ENCODE data around the gene RPS6KA1. TPM values are rescaled to one million over a fixed set of nuclear protein-coding genes. Genes with fewer than 3 reads are reported as not detected.

Gene RPS6KA1
- total and polyA plus RNA-seq, 7 donors = 0.88 to 3.0 (median 2.5) TPM

DNA sequence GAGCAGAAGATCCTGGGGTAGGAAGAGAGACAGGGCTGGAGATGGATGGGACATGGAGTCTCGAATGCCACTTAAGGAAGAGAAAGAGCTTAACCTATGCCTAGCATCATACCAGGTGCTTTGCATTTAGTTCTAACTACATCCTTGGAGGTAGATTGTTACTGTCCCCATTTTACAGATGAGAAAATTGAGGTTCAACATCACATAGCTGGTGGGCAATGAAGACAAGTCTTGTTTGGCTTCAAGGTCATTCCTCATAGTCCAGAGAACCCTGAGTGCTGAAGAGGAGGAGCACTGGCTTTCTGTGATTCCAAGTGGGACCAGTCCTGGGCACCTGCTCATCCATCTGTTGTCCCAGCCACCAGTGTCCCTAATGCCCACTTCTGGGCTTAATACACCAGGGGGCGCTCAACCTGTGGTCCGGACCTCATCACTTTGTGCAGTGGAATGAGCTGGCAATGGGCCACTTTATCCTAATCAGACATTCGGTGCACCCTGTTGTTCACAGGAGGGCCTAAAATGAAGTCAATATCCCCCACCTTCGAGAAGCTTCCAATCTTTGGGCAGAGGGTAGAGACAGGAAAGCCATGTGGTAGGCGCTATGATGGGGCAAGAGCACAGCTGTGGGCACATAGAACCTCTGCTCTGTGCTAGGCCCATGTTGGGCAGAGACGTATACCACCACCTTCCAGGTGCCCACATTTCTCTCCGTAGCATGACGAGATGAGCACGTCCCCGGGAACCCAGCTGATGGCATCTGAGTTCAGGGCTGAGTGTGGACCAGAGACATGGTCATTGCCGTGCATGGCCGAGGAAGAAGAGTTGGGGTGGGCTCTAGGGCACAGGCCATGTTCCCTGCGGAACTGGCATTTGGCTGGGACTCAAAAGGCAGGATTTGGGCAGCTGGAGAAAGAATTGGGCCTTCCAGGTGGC, 9.2 kb downstream of the RPS6KA1 start:
- H3K9me3 ChIP-seq = no peaks in the 10 kb centered on the region
- TF ChIP-seq, protein P1, sequence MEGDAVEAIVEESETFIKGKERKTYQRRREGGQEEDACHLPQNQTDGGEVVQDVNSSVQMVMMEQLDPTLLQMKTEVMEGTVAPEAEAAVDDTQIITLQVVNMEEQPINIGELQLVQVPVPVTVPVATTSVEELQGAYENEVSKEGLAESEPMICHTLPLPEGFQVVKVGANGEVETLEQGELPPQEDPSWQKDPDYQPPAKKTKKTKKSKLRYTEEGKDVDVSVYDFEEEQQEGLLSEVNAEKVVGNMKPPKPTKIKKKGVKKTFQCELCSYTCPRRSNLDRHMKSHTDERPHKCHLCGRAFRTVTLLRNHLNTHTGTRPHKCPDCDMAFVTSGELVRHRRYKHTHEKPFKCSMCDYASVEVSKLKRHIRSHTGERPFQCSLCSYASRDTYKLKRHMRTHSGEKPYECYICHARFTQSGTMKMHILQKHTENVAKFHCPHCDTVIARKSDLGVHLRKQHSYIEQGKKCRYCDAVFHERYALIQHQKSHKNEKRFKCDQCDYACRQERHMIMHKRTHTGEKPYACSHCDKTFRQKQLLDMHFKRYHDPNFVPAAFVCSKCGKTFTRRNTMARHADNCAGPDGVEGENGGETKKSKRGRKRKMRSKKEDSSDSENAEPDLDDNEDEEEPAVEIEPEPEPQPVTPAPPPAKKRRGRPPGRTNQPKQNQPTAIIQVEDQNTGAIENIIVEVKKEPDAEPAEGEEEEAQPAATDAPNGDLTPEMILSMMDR (IDR thresholded peaks at IDR 0.05) = peak; percentile 9
- 72 to 75% (median 73%) methylated on average over 14 of the region's 14 CpGs for WGBS, 3 donors
- H3K27ac ChIP-seq = no peak overlapping the region
- intact Hi-C loops (cut with DNase I) = no loop called here
- ATAC-seq = no peak
- no peak for DNase-seq
- no peaks in the 10 kb centered on the region for H3K27me3 ChIP-seq (ENCODE audit: insufficient read depth in 3 of 3, low read length in 2 of 3)
- H3K4me1 ChIP-seq = no peaks in the 10 kb centered on the region
- no peaks in the 10 kb centered on the region for H3K36me3 ChIP-seq (ENCODE audit: insufficient read depth in 1 of 2, low read depth in 1 of 2)
- no peak overlapping the region for H3K4me3 ChIP-seq

DNA sequence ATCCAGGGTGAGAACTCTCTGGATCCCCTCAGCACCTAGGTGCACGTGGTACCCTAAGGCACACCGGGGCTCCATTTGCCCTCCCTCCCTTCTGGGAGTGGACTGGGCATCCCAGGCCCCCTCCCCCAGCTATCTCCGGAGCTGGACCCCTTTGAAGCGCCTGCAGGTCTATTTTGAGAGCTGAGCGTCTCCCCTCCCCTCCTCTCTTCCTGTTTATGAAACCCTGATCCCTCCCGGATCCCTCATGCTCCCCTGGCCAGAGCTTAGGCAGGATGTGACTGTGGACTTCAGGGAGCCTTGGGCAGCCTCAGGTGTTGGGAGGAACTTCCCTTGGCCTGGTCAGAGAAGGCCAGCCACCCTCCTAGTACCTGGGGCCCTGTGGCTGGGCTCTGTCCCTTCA, 10.2 kb downstream of the RPS6KA1 start:
- H3K27ac ChIP-seq = no peak overlapping the region

DNA sequence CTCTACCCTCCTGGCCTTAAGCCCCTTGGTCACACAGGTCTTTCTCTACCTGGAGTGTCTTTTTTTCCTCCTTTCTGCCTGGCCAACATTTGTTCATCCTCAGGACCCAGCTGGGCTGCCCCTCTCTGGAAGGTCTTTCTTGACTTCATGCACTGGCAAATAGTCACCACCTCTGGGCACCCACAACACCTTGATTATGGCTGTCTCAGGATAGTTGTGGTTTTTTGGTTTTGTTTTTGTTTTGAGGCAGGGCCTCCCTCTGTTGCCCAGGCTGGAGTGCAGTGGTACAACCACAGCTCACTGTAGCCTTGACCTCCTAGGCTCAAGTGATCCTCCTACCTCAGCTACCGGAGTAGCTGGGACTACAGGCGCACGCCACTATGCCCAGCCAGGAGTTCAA, 10.8 kb downstream of the RPS6KA1 start:
- Histone ChIP-seq H3K4me1 (no peaks in the 10 kb centered on the region), H3K36me3 (ENCODE audit: insufficient read depth in 1 of 2, low read depth in 1 of 2) (no peaks in the 10 kb centered on the region), H3K9me3 (no peaks in the 10 kb centered on the region), H3K27ac (no peak overlapping the region), H3K27me3 (ENCODE audit: insufficient read depth in 3 of 3, low read length in 2 of 3) (no peaks in the 10 kb centered on the region), H3K4me3 (no peak overlapping the region)
- TF ChIP-seq, protein P1 (IDR thresholded peaks at IDR 0.05) = no peak
- WGBS, 3 donors = 98 to 100% (median 99%) methylated on average over 3 of the region's 3 CpGs
- DNase-seq = no peak
- ATAC-seq = no peak
- intact Hi-C loops (cut with DNase I) = no loop called here

More for the DNA sequence above, 10.2 kb downstream of the RPS6KA1 start:
- DNase-seq (no peak), ATAC-seq (no peak)
- Histone ChIP-seq H3K27me3 (ENCODE audit: insufficient read depth in 3 of 3, low read length in 2 of 3) (no peaks in the 10 kb centered on the region), H3K4me1 (no peaks in the 10 kb centered on the region), H3K9me3 (no peaks in the 10 kb centered on the region), H3K36me3 (ENCODE audit: insufficient read depth in 1 of 2, low read depth in 1 of 2) (no peaks in the 10 kb centered on the region), H3K4me3 (no peak overlapping the region)
- TF ChIP-seq, protein P1 (IDR thresholded peaks at IDR 0.05) = no peak
- 52 to 80% (median 53%) methylated on average over 5 to 6 of the region's 6 CpGs for WGBS, 3 donors
- intact Hi-C loops (cut with DNase I) = no loop called here

DNA sequence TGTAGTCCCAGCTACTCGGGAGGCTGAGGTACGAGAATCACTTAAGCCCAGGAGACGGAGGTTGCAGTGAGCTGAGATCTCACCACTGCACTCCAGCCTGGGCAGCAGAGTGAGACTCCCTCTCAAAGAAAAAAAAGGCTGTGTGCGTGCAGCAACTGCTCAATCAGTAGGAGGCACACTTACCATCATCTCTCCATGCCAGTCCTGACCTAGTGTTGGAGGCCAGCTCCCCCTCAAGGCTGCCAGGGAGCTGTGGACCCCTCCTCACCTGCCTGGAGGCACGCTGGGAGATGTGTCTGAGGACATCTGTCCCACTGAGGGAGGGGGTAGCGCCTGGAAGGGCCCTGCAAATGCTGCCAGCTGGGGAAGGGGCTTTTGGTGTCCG, 11.9 kb downstream of the RPS6KA1 start:
- ATAC-seq (no peak), DNase-seq (no peak)
- no peaks in the 10 kb centered on the region for H3K27me3 ChIP-seq (ENCODE audit: insufficient read depth in 3 of 3, low read length in 2 of 3)
- H3K27ac ChIP-seq = no peak overlapping the region
- H3K4me1 ChIP-seq = no peaks in the 10 kb centered on the region
- no peaks in the 10 kb centered on the region for H3K36me3 ChIP-seq (ENCODE audit: insufficient read depth in 1 of 2, low read depth in 1 of 2)
- H3K4me3 ChIP-seq = no peak overlapping the region
- 80 to 91% (median 86%) methylated on average over 7 of the region's 7 CpGs for WGBS, 3 donors
- H3K9me3 ChIP-seq = no peaks in the 10 kb centered on the region
- intact Hi-C loops (cut with DNase I) = no loop called here
- TF ChIP-seq, protein P1 (IDR thresholded peaks at IDR 0.05) = no peak

All from psoas muscle (tissue), 8 donors.